ENCODE results near the gene TNPO1. TPM values are rescaled to one million over a fixed set of nuclear protein-coding genes. Genes with fewer than 3 reads are reported as not detected.
A peak's percentile ranks its signal among the peaks of the same experiment; 100 is the strongest.

Gene TNPO1
- total and polyA plus RNA-seq, 2 of the 13 experiments (the other 11 are each of a cell fraction or from before 2014, with no cell fraction given): 26.7 to 123 TPM

GRCh38 chr5:72848474-72849428 lies 32.3 kb downstream of the TNPO1 start:
- H4K20me1 ChIP-seq (ENCODE audit: insufficient read depth, low read length): peaks cover 42% of the 10 kb centered on the region
- no peak overlapping the region for H2AFZ ChIP-seq (ENCODE audit: low read length)
- H3K4me1 ChIP-seq (ENCODE audit: insufficient read depth, low read length): peaks cover 45% of the 10 kb centered on the region
- H3K79me2 ChIP-seq (ENCODE audit: insufficient read depth, low read length): peaks cover 60% of the 10 kb centered on the region
- peak; percentile 81 for ATAC-seq
- H3K9me3 ChIP-seq (ENCODE audit: low read length): no peaks in the 10 kb centered on the region
- H3K9ac ChIP-seq (ENCODE audit: insufficient read depth, low read depth, low read length): peak overlapping the region; percentile 94
- no peak for FAIRE-seq
- peak; percentile 12 for DNase-seq (ENCODE audit: low spot score)
- peak overlapping the region; percentile 84 for H3K4me2 ChIP-seq (ENCODE audit: low read depth, low read length)
- peaks cover 2 to 11% of the 10 kb centered on the region in 2 experiments; a peak in 3 of 5 replicates for H3K36me3 ChIP-seq (replicated peaks in 1 of 2; ENCODE audit: control insufficient read depth in 1 of 2, insufficient read depth in 2 of 2, low read length in 2 of 2)
- H3K4me3 ChIP-seq (replicated peaks in 1 of 3; ENCODE audit: insufficient read depth in 1 of 3, low read depth in 2 of 3, low read length in 3 of 3): peak overlapping the region; percentile 93 to 99 (median 93)
- ChIA-PET POLR2A (interaction anchor here (1.1 to 2.2 kb wide), 7 partner anchors 9 to 529 kb away, joined by 3 to 6 read pairs (median 4); partner anchors contain the start of genes MRPS27, PTCD2 and TNPO1), CTCF (ENCODE audit: low intra/inter-chr PET ratio, low total read pairs) (no interaction called here)
- peak overlapping the region; percentile 96 for H3K27ac ChIP-seq (ENCODE audit: extremely low read length, insufficient read depth, low read length)
- BruUV-seq (replicated peaks): no TSS peak
- in situ Hi-C loops (cut with HindIII; ENCODE audit: extremely low pct_ligation_motif_present, low pct_unique_long_range_greater_than_20kb) (no loop called here), intact Hi-C loops (cut with micrococcal nuclease; ENCODE audit: unreplicated experiment) (loop anchor here (1.0 kb wide), 2 partner anchors 29 to 237 kb away; no protein-coding TSS in a partner anchor)
- 6% methylated on average over 6 of the region's 81 CpGs for WGBS (ENCODE audit: low lambda C conversion rate)
- H3K27me3 ChIP-seq (ENCODE audit: control insufficient read depth in 1 of 2, insufficient read depth in 2 of 2, low read length in 2 of 2): no peaks in the 10 kb centered on the region; a peak in 1 of 5 replicates
- TF ChIP-seq SP4 (CRISPR knock-in tag; IDR thresholded peaks at IDR 0.05): no peak
- no peak for TF ChIP-seq ZNF790 (CRISPR knock-in tag; IDR thresholded peaks at IDR 0.05; ENCODE audit: borderline replicate concordance)
- no peak for TF ChIP-seq SMYD3 (CRISPR knock-in tag; IDR thresholded peaks at IDR 0.05)
- no peak for TF ChIP-seq SPEN (CRISPR knock-in tag; IDR thresholded peaks at IDR 0.05; ENCODE audit: low read depth)
- no peak for TF ChIP-seq BCL3 (CRISPR knock-in tag; IDR thresholded peaks at IDR 0.05)
- no peak for TF ChIP-seq ZNF510 (CRISPR knock-in tag; IDR thresholded peaks at IDR 0.05; ENCODE audit: low read depth)
- TF ChIP-seq ATRX (CRISPR knock-in tag; IDR thresholded peaks at IDR 0.05; ENCODE audit: borderline replicate concordance): no peak
- no peak for TF ChIP-seq PAXIP1 (CRISPR knock-in tag; conservative IDR thresholded peaks at IDR 0.05)
- TF ChIP-seq ZNF138 (CRISPR knock-in tag; IDR thresholded peaks at IDR 0.05; ENCODE audit: low read depth): 0 out of 2 replicates have a peak, but pooled peaks have one; percentile 23
- no peak for TF ChIP-seq KLF15 (CRISPR knock-in tag; IDR thresholded peaks at IDR 0.05; ENCODE audit: borderline replicate concordance)
- no peak for TF ChIP-seq GPN1 (CRISPR knock-in tag; IDR thresholded peaks at IDR 0.05; ENCODE audit: borderline replicate concordance)
- no peak for TF ChIP-seq HCFC1 (IDR thresholded peaks at IDR 0.05; ENCODE audit: low read depth, low read length)
- no peak for TF ChIP-seq ETV6 (CRISPR knock-in tag; conservative IDR thresholded peaks at IDR 0.05)
- TF ChIP-seq PRMT3 (CRISPR knock-in tag; IDR thresholded peaks at IDR 0.05; ENCODE audit: borderline replicate concordance, low read depth): no peak
- peak; percentile 9; the same call in 1 of the 2 replicates for TF ChIP-seq HDAC1 (CRISPR knock-in tag; IDR thresholded peaks at IDR 0.05)
- TF ChIP-seq ZNF317 (CRISPR knock-in tag; IDR thresholded peaks at IDR 0.05): no peak
- no peak for TF ChIP-seq CCDC6 (CRISPR knock-in tag; IDR thresholded peaks at IDR 0.05)
- TF ChIP-seq NCOA5 (CRISPR knock-in tag; IDR thresholded peaks at IDR 0.05): no peak
- no peak for TF ChIP-seq ZNF772 (CRISPR knock-in tag; IDR thresholded peaks at IDR 0.05)
- no peak; the same call in 1 of the 2 replicates for TF ChIP-seq ZNF564 (CRISPR knock-in tag; IDR thresholded peaks at IDR 0.05)
